ENCODE results near the gene ABLIM2.

Gene ABLIM2

Small RNAs within 50 kb of the gene (small RNA-seq; reads per million reads assigned to genes)
- 10.4 reads per million, percentile 86 among the genes with 10 or more reads in this experiment for gene MIR95 (ENCODE audit: insufficient read depth)

All from mesendoderm (in vitro differentiated cells).